GM19455 (cell line): ENCODE data around the gene STIM1.

Source experiments
- ATAC-seq: cut with Tn5 transposase; IDR thresholded peaks from one replicate; pipeline ENCODE4 v1.9.1; 2021; ENCODE audit not compliant: unreplicated experiment

STIM1 gene

GRCh38 chr11:4061700-4062099, 206.2 kb downstream of the STIM1 start:
- no peak for ATAC-seq

- no peak for ATAC-seq
Measured at GRCh38 chr11:4063348-4063747, 207.9 kb downstream of the STIM1 start.

- no peak for ATAC-seq
Measured at GRCh38 chr11:4064278-4064955, 209.0 kb downstream of the STIM1 start.

GRCh38 chr11:4065086-4065485, 209.6 kb downstream of the STIM1 start:
- no peak for ATAC-seq

GRCh38 chr11:4065601-4066377, 210.3 kb downstream of the STIM1 start:
- no peak for ATAC-seq

- ATAC-seq = no peak
Measured at GRCh38 chr11:4066910-4067309, 211.4 kb downstream of the STIM1 start.

- no peak for ATAC-seq
Measured at GRCh38 chr11:4068962-4069361, 213.5 kb downstream of the STIM1 start.

- ATAC-seq = no peak
Measured at GRCh38 chr11:4071325-4071724, 215.9 kb downstream of the STIM1 start.

- ATAC-seq = no peak
Measured at GRCh38 chr11:4071914-4072313, 216.4 kb downstream of the STIM1 start.

GRCh38 chr11:4072668-4073285, 217.3 kb downstream of the STIM1 start:
- ATAC-seq = no peak

GRCh38 chr11:4074266-4074665, 218.8 kb downstream of the STIM1 start:
- ATAC-seq = no peak

GRCh38 chr11:4076774-4077173, 221.3 kb downstream of the STIM1 start:
- no peak for ATAC-seq

- ATAC-seq = no peak
Measured at GRCh38 chr11:4083198-4083597, 227.7 kb downstream of the STIM1 start.

- no peak for ATAC-seq
Measured at GRCh38 chr11:4084406-4085125, 229.1 kb downstream of the STIM1 start.

GRCh38 chr11:4085575-4085974, 230.1 kb downstream of the STIM1 start:
- no peak for ATAC-seq

GRCh38 chr11:4086575-4087353, 231.3 kb downstream of the STIM1 start:
- no peak for ATAC-seq

GRCh38 chr11:4087551-4087950, 232.1 kb downstream of the STIM1 start:
- no peak for ATAC-seq

- no peak for ATAC-seq
Measured at GRCh38 chr11:4090258-4090657, 234.8 kb downstream of the STIM1 start.

GRCh38 chr11:4092026-4092425, 236.6 kb downstream of the STIM1 start:
- ATAC-seq = no peak

- ATAC-seq = no peak
Measured at GRCh38 chr11:4093519-4094347, 238.3 kb downstream of the STIM1 start.
